Esophagus squamous epithelium (tissue), 5 donors: Measurements from ENCODE around the gene NAA10. TPM values are rescaled to one million over a fixed set of nuclear protein-coding genes. Genes with fewer than 3 reads are reported as not detected.
A peak's percentile ranks its signal among the peaks of the same experiment; 100 is the strongest.

Source experiments
- DNase-seq: peaks from one replicate; lab custom pipeline; 2025; lab: John Stamatoyannopoulos, UW
- H3K27ac ChIP-seq, 4 donors: fragments of 200-600 bp; sonication (generic); one replicate each; pipeline ENCODE4 v1.5.1; 2016 to 2019; ENCODE audit warnings: mild to moderate bottlenecking in 1 of 4
- H3K27me3 ChIP-seq, 4 donors: fragments of 200-600 bp; sonication (generic); 1 replicate in 3 of 4; 2 replicates in 1 of 4; pipeline versions ENCODE4 v1.5.1 to v1.6.0; 2017 to 2021; ENCODE audit warnings: antibody characterized with exemption in 1 of 4
- H3K36me3 ChIP-seq, 3 donors: fragments of 200-600 bp; sonication (generic); one replicate each; pipeline ENCODE4 v1.5.1; 2016 to 2019
- H3K4me1 ChIP-seq, 3 donors: fragments of 200-600 bp; sonication (generic); one replicate each; pipeline ENCODE4 v1.5.1; 2017 to 2019
- H3K4me3 ChIP-seq, 4 donors: fragments of 200-600 bp; sonication (generic); 1 replicate in 3 of 4; 2 replicates in 1 of 4; pipeline ENCODE4 v1.5.1; 2016 to 2019; ENCODE audit warnings: mild to moderate bottlenecking in 2 of 4, moderate library complexity in 1 of 4
- H3K9me3 ChIP-seq, 3 donors: fragments of 200-600 bp; sonication (generic); one replicate each; pipeline ENCODE4 v1.5.1; 2016 to 2019
- POLR2A ChIP-seq, 4 donors: fragments of 450-650 bp; IDR thresholded peaks; one replicate each; pipeline ENCODE4 v1.6.1; 2017; ENCODE audit warnings: antibody characterized with exemption in 4 of 4, mild to moderate bottlenecking in 4 of 4, moderate library complexity in 3 of 4
- WGBS, 2 donors: methylation state at CpG; one replicate each; pipeline ENCODE4 v1.1.5; 2018; 5-methylcytosine and 5-hydroxymethylcytosine counted together
- intact Hi-C: fragments of 100-400 bp; cut with DNase I; formaldehyde crosslinking; loops from one replicate; pipeline ENCODE4 v1.15.0; 2022
- total RNA-seq, 4 donors: library from RNA; depleted of rRNA; stranded (reverse); fragments of >200 nt; gene quantifications; one replicate each; pipeline ENCODE4 v1.1.0, GENCODE V29; 2016
- TF ChIP-seq, protein P1 (sequence below), 6 experiments: fragments of 450-650 bp in 4 of 6; fragments of 200-600 bp in 2 of 6; sonication (generic) in 2 of 6; IDR thresholded peaks; one replicate each; pipeline ENCODE4 v1.5.1; 2016 to 2019; ENCODE audit warnings: antibody characterized with exemption in 6 of 6, mild to moderate bottlenecking in 4 of 6, moderate library complexity in 4 of 6
- donor health status: DM: yes; HTN: yes; CAD: no.

Gene NAA10
- total RNA-seq, 4 donors from 2014 or later = 42.5 to 92.5 (median 87.6) TPM

DNA sequence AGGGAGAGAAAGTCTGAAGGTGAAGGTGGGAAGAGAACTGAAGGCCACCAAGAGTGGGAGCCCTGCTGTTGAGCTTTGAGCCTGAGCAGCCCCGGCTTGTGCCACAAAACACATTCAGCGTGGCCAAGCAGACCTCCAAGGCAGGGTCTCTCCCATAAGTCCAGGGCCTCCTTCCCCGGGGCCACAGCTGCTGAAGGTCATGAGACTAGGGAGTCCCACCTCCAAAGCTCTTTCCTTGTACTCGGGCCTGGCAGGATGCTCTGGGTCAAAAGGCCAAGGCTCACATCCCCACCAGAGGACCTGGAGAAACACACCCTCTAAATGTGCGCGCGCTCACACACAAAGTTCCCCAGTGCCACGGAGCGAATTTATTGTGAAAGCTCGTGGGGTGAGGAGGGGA is 5.3 kb downstream of the NAA10 start:
- Histone ChIP-seq H3K4me1 (peaks cover 19 to 59% (median 30%) of the 10 kb centered on the region in 3 donors), H3K27me3 (no peaks in the 10 kb centered on the region), H3K36me3 (peaks cover 0 to 37% (median 0%) of the 10 kb centered on the region in 3 donors), H3K27ac (peak overlapping the region in 3 of 4 donors; percentile 73 to 98 (median 97)), H3K9me3 (no peaks in the 10 kb centered on the region), H3K4me3 (no peak overlapping the region)
- no peak for DNase-seq
- TF ChIP-seq, protein P1, sequence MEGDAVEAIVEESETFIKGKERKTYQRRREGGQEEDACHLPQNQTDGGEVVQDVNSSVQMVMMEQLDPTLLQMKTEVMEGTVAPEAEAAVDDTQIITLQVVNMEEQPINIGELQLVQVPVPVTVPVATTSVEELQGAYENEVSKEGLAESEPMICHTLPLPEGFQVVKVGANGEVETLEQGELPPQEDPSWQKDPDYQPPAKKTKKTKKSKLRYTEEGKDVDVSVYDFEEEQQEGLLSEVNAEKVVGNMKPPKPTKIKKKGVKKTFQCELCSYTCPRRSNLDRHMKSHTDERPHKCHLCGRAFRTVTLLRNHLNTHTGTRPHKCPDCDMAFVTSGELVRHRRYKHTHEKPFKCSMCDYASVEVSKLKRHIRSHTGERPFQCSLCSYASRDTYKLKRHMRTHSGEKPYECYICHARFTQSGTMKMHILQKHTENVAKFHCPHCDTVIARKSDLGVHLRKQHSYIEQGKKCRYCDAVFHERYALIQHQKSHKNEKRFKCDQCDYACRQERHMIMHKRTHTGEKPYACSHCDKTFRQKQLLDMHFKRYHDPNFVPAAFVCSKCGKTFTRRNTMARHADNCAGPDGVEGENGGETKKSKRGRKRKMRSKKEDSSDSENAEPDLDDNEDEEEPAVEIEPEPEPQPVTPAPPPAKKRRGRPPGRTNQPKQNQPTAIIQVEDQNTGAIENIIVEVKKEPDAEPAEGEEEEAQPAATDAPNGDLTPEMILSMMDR (IDR thresholded peaks at IDR 0.05) = no peak
- no peak for TF ChIP-seq POLR2A (IDR thresholded peaks at IDR 0.05)
- intact Hi-C loops = no loop called here
- WGBS, 2 donors = 84% methylated on average over 9 of the region's 10 CpGs; no CpG with 5 or more reads in 1 of the 2 donors

DNA sequence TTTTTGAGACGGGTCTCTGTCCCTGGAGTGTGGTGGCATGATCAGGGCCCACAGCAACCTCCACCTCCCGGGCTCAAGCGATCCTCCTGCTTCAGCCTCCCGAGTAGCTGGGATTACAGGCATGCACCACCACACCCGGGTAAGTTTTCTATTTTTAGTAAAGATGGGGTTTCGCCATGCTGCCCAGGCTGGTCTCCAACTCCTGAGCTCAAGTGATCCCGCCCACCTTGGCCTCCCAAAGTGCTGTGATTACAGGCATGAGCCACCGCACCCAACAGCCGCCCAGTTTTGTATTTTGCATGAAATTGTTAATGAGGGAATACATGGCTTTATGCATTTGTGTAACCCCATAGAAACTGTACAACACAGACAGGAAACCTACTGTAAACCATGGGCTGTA is 6.0 kb downstream of the NAA10 start:
- no peak for DNase-seq
- Histone ChIP-seq H3K27me3 (no peaks in the 10 kb centered on the region), H3K27ac (peak overlapping the region; percentile 73 to 98 (median 96)), H3K36me3 (peaks cover 0 to 37% (median 0%) of the 10 kb centered on the region in 3 donors), H3K9me3 (no peaks in the 10 kb centered on the region), H3K4me1 (peaks cover 19 to 58% (median 25%) of the 10 kb centered on the region in 3 donors), H3K4me3 (peak overlapping the region in 3 of 4 donors; percentile 9 to 58 (median 41))
- intact Hi-C loops = no loop called here
- WGBS, 2 donors = 0 to 57% methylated on average over 1 to 9 of the region's 9 CpGs
- TF ChIP-seq, protein P1 (IDR thresholded peaks at IDR 0.05) = no peak
- TF ChIP-seq POLR2A (IDR thresholded peaks at IDR 0.05) = no peak

DNA sequence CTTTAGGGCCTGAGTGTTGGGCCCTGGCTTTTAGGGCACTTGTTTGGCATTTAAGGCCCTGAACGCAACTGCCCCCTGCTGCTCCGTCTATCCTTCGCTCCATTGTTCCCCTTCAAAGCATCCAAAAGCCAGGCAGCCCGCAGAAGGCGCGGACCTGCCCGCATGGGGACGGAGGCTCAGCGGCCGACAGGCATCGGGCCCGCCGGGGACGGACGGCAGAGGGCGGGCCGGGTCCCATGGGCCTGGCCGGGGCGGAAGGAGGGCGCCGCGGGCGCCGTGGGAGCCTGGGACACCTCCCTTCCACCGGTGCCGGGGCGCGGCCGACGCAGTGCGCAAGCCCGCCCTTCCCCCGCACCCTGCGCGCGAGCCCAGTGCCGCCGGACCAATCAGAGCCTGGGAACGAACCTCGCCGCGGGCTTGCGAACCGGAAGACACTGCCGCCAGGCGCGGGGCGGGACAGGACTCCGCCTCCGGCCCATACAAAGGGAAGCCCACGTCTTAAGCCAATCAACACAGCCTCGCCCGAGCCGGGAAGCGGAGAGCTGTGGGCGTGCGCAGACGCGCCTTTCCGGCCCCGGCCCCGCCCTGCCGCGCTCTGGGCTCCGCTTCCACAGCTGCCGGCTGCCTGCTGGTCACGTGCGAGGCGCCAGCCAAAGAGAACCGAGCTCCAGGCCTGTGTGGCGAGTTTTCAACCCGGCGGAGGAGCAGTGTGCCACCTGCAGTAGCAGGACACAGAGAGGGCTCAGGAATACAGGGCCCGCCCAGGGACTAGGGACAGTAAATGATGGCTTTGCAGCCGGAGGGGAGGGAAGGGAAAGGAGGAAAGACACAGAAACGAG is 6.7 kb downstream of the NAA10 start:
- H3K27ac ChIP-seq = peak overlapping the region; percentile 95 to 98 (median 97)
- 0 to 7% methylated on average over 3 to 8 of the region's 76 CpGs for WGBS, 2 donors
- H3K36me3 ChIP-seq = peaks cover 0 to 37% (median 0%) of the 10 kb centered on the region in 3 donors
- TF ChIP-seq POLR2A (IDR thresholded peaks at IDR 0.05) = peak in 3 of 4 donors; percentile 75 to 94 (median 78)
- TF ChIP-seq, protein P1 (IDR thresholded peaks at IDR 0.05) = peak in 3 of 6 experiments; percentile 17 to 34 (median 17)
- no peaks in the 10 kb centered on the region for H3K27me3 ChIP-seq
- intact Hi-C loops = no loop called here
- peak; percentile 74 for DNase-seq
- H3K9me3 ChIP-seq = no peaks in the 10 kb centered on the region
- H3K4me3 ChIP-seq = peak overlapping the region; percentile 46 to 78 (median 58)
- peaks cover 19 to 58% (median 22%) of the 10 kb centered on the region in 3 donors for H3K4me1 ChIP-seq

DNA sequence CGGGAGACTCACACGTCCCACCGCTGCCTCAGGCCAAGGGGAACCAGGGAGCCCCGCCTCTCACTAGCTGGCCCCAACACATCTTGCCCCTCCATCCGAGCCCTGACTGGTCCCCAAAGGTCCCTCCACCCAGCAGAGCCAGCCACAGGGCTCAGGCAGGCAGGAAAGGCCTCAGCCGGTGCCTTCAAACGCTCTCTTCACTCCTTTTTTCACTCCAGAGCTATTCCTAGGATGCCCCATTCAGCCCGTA is 7.2 kb downstream of the NAA10 start:
- DNase-seq = no peak
- H3K4me1 ChIP-seq = peaks cover 19 to 58% (median 22%) of the 10 kb centered on the region in 3 donors
- 3 to 26% methylated on average over 5 to 7 of the region's 8 CpGs for WGBS, 2 donors
- H3K27ac ChIP-seq = peak overlapping the region; percentile 95 to 98 (median 97)
- peaks cover 0 to 31% (median 0%) of the 10 kb centered on the region in 3 donors for H3K36me3 ChIP-seq
- H3K9me3 ChIP-seq = no peaks in the 10 kb centered on the region
- no peaks in the 10 kb centered on the region for H3K27me3 ChIP-seq
- H3K4me3 ChIP-seq = peak overlapping the region; percentile 46 to 78 (median 58)
- TF ChIP-seq, protein P1 (IDR thresholded peaks at IDR 0.05) = no peak
- TF ChIP-seq POLR2A (IDR thresholded peaks at IDR 0.05) = no peak
- intact Hi-C loops = no loop called here
